Colonic mucosa (tissue), 4 donors: ENCODE data around the gene PSENEN. TPM values are rescaled to one million over a fixed set of nuclear protein-coding genes. Genes with fewer than 3 reads are reported as not detected.

Experiments
- DNase-seq: peaks from one replicate; pipeline ENCODE4 v3.0.0-alpha.2; 2020
- H3K27ac ChIP-seq: fragments of 200-600 bp; one replicate; pipeline ENCODE4 v1.8.0; 2021
- H3K27me3 ChIP-seq: fragments of 200-600 bp; one replicate; pipeline ENCODE4 v1.8.0; 2021
- H3K36me3 ChIP-seq: fragments of 200-600 bp; one replicate; pipeline ENCODE4 v1.8.0; 2021
- H3K4me1 ChIP-seq: fragments of 200-600 bp; one replicate; pipeline ENCODE4 v1.8.0; 2021; ENCODE audit warnings: mild to moderate bottlenecking
- H3K4me3 ChIP-seq: fragments of 200-600 bp; one replicate; pipeline ENCODE4 v1.8.0; 2021
- H3K9ac ChIP-seq, 2 donors: one replicate each; pipeline ENCODE4 v1.7.0; 2013; ENCODE audit warnings: control low read depth in 2 of 2, low read depth in 2 of 2, low read length in 2 of 2
- H3K9me3 ChIP-seq: fragments of 200-600 bp; one replicate; pipeline ENCODE4 v1.8.0; 2021
- CTCF ChIP-seq: fragments of 200-600 bp; IDR thresholded peaks from one replicate; pipeline ENCODE4 v1.8.0; 2022; ENCODE audit warnings: antibody characterized with exemption, mild to moderate bottlenecking
- intact Hi-C: fragments of 100-400 bp; cut with DNase I; formaldehyde crosslinking; loops from one replicate; pipeline ENCODE4 v1.14.1; 2022
- total RNA-seq, 2 donors: library from RNA; stranded (reverse); fragmentation: NEBNext Ultra II Directional in 1 of 2; extraction: Animal tissue kit (Norgen Biotek cat#: 25700) in 1 of 2; gene quantifications; one replicate each; pipeline ENCODE4 v1.2.1, GENCODE V29; 2021
- donor health status: healthy.
- donor health status: DM: no; HTN: no; CAD: no.
- donor health status: DM: no; HTN: no; CAD: no.

Gene PSENEN
- total RNA-seq, 2 donors from 2014 or later = 73.8 to 87.4 TPM

GRCh38 chr19:35704218-35704617 lies 41.2 kb upstream of the PSENEN start, which contains the start of gene ZBTB32:
Gene ZBTB32, plus strand, starts transcription at chr19:35704558. Its CDS starts 10,069 bp downstream, at chr19:35714627.
- TF ChIP-seq CTCF = no peak
- intact Hi-C loops = no loop called here

GRCh38 chr19:35708391-35708790 lies 37.1 kb upstream of the PSENEN start:
- H3K9me3 ChIP-seq = no peaks in the 10 kb centered on the region
- no peaks in the 10 kb centered on the region for H3K4me1 ChIP-seq
- no peak for DNase-seq
- no peaks in the 10 kb centered on the region for H3K27me3 ChIP-seq
- no peak for TF ChIP-seq CTCF
- H3K27ac ChIP-seq = no peak overlapping the region
- intact Hi-C loops = no loop called here
- no peak overlapping the region for H3K4me3 ChIP-seq
- H3K36me3 ChIP-seq = no peaks in the 10 kb centered on the region
- H3K9ac ChIP-seq = no peak overlapping the region

More at GRCh38 chr19:35704218-35704617, 41.2 kb upstream of the PSENEN start, which contains the start of gene ZBTB32:
- H3K36me3 ChIP-seq = no peaks in the 10 kb centered on the region
- no peaks in the 10 kb centered on the region for H3K27me3 ChIP-seq
- no peaks in the 10 kb centered on the region for H3K4me1 ChIP-seq
- H3K27ac ChIP-seq = no peak within 1 kb of the TSS
- no peak within 1 kb of the TSS for H3K9ac ChIP-seq
- H3K4me3 ChIP-seq = no peak within 1 kb of the TSS
- peak; percentile 42 for DNase-seq
- no peaks in the 10 kb centered on the region for H3K9me3 ChIP-seq

DNA sequence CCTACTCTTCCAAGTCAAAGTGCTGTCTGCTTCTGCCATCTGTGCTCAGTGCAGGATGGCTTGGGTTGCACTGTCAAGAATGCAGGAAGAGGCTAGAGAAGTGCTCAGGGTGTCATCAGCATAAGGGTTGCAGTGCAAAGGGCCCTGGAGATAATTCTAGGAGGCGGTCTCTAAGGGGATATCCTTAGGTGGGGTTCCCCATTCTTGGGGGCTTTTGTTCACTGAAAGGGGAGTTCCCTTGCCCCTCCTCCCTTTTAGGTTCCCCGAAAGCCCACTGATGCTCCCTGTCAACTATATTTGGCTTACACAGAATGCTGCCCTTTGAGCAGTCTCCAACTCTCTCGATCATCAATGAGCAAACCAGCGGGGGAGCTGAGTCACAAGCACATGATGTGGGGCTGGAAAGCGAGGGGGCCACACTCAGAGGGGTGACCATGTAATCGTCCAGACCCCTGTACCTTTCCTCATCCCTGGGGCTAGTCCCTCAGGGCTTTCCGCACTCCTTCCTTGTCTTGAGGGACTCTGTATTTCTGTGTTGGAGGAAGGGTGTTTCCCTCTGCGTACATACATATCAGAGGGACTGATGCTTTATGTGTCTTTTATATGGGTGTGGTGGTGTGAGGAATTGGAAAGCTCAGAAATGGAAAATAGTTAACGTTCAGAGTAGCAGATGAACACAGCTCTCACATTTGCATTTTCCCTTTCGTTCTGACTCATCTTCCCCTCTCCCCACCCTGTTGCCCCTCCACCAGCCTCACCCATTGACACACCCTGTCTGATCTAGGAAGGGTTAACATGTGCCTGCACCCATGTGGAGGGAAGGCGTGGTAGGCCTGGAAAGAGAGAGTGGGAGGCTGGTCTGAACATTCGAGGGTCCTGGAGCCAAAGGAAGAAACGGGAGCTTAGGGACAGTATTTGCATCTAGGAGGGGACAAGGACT lies 34.4 kb upstream of the PSENEN start:
- no peak for DNase-seq
- Histone ChIP-seq H3K27ac (no peak overlapping the region), H3K4me3 (no peak overlapping the region), H3K9ac (no peak overlapping the region), H3K4me1 (peaks cover 8% of the 10 kb centered on the region), H3K36me3 (no peaks in the 10 kb centered on the region), H3K27me3 (no peaks in the 10 kb centered on the region), H3K9me3 (no peaks in the 10 kb centered on the region)
- intact Hi-C loops = loop anchor here (5.0 kb wide), 1 partner anchor 164 kb away; the partner anchor contains the start of gene TMEM147
- TF ChIP-seq CTCF = no peak

DNA sequence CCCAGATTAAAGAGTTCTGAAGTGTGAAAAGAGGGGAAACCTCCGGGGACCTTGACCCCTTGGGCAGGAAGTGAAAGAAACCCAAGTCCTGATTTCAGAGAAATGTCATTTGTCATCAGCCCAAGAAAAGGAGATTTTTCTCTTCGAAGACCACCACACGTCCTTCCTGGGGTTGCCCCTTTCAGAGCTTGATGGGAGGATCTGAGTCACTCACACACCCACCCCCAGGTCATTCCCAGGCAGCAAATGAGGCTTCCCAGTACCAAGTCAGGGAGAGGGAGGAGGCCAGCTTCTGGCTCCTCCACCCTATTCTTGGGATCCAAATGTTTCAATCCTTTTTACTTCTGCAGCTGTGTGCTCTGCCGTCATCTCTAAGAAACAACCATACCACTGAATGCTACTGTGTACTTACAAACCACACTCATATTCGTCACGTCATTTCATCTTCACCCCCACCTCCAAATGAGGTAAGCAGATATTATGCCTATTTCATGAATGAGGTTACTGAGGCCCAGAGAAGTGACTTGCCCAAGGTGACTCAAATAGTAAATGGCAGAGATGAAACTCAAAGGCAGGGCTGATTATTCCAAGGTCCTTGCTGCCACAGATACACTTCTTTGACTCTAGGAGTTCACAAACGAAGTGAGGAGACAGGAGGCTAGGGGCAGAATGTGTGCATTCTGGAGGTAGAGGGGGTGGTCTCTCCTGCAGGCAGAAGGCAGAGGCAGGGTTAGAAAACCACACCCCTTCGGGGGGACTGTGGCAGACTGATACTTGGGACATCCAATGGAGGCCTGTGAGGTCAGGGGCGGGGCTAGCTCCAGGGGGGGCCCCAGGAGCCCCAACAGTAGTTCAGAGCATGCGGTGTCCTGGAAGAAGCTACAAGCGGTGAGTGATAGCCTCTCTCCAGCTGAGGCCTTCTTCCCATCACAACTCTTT lies 32.6 kb upstream of the PSENEN start:
- Histone ChIP-seq H3K9me3 (no peaks in the 10 kb centered on the region), H3K4me3 (no peak overlapping the region), H3K27ac (no peak overlapping the region), H3K4me1 (peaks cover 9% of the 10 kb centered on the region), H3K36me3 (no peaks in the 10 kb centered on the region), H3K27me3 (no peaks in the 10 kb centered on the region), H3K9ac (no peak overlapping the region)
- no peak for DNase-seq
- intact Hi-C loops = loop anchor here (5.0 kb wide), 1 partner anchor 166 kb away; the partner anchor contains the start of gene TMEM147
- no peak for TF ChIP-seq CTCF

- Histone ChIP-seq H3K9me3 (no peaks in the 10 kb centered on the region), H3K36me3 (no peaks in the 10 kb centered on the region), H3K9ac (no peak overlapping the region), H3K27me3 (no peaks in the 10 kb centered on the region), H3K4me1 (peaks cover 9% of the 10 kb centered on the region), H3K4me3 (no peak overlapping the region), H3K27ac (no peak overlapping the region)
- intact Hi-C loops = loop anchor here (5.0 kb wide), 1 partner anchor 166 kb away; the partner anchor contains the start of gene TMEM147
- no peak for TF ChIP-seq CTCF
- no peak for DNase-seq
These were observed 32.0 kb upstream of the PSENEN start for GRCh38 chr19:35713506-35713850.
